Duodenal mucosa (tissue), 2 donors: ENCODE results near the gene SELP.

Source experiments
- H3K27ac ChIP-seq: one replicate; pipeline ENCODE4 v1.7.0; 2013; ENCODE audit warnings: low read depth, low read length
- H3K27me3 ChIP-seq, 2 donors: one replicate each; pipeline ENCODE4 v1.7.0; 2013; ENCODE audit warnings: low read length in 2 of 2, control low read depth in 1 of 2; ENCODE audit not compliant: insufficient read depth in 2 of 2, control insufficient read depth in 1 of 2
- H3K36me3 ChIP-seq, 2 donors: one replicate each; pipeline ENCODE4 v1.7.0; 2013; ENCODE audit warnings: low read length in 2 of 2, control low read depth in 1 of 2; ENCODE audit not compliant: insufficient read depth in 2 of 2, control insufficient read depth in 1 of 2
- H3K4me1 ChIP-seq, 2 donors: one replicate each; pipeline ENCODE4 v1.7.0; 2013; ENCODE audit warnings: low read length in 2 of 2, control low read depth in 1 of 2; ENCODE audit not compliant: insufficient read depth in 2 of 2, control insufficient read depth in 1 of 2
- H3K4me3 ChIP-seq, 2 donors: one replicate each; pipeline ENCODE4 v1.7.0; 2013; ENCODE audit warnings: low read length in 2 of 2, low read depth in 1 of 2
- H3K9ac ChIP-seq, 2 donors: one replicate each; pipeline ENCODE4 v1.7.0; 2013; ENCODE audit warnings: low read length in 2 of 2, low read depth in 1 of 2
- H3K9me3 ChIP-seq, 2 donors: one replicate each; pipeline ENCODE4 v1.7.0; 2013; ENCODE audit warnings: low read length in 2 of 2, control low read depth in 1 of 2; ENCODE audit not compliant: control insufficient read depth in 1 of 2

The SELP gene

GRCh38 chr1:169624122-169624521 lies 5.8 kb downstream of the SELP start:
- no peak overlapping the region for H3K27ac ChIP-seq
- no peaks in the 10 kb centered on the region for H3K36me3 ChIP-seq
- no peaks in the 10 kb centered on the region for H3K9me3 ChIP-seq
- no peaks in the 10 kb centered on the region for H3K4me1 ChIP-seq
- H3K27me3 ChIP-seq = no peaks in the 10 kb centered on the region
- H3K4me3 ChIP-seq = no peak overlapping the region
- H3K9ac ChIP-seq = no peak overlapping the region

DNA sequence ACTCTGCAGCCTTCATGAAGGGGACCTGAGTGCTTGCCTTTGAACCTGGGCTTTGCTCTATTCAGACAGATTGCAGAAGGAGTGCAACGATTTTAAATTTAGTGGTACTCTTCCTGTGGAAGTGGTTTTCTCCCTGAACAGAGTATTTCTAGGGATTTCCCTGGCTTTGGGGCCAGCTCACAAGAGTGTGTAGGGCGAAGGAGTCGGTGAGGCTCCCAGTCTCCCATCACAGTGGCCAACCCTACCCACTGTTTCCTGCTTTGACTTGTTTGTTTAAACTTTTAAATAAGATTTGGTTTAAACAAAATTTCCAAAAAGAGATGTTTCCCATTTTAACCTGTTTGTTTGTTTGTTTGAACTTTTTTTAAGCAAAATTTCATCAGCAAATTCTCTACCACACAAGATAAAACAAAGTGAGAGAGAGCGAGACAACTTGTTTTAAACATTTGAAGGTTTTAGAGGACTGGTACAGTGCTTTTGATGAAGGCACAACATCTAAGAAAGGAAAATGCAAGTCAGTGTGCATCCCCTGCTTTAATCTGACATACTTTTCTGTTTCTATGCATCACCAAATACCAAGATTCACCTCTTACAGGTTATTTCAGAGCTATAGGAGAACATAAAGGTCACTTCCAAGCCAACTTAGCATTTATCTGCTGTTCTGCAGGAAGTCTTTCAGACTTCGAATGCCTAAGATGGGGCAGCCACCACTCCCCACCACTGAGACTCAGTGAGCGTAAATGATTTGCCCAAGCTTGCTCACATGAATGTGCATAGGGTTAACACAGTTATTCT lies 6.6 kb downstream of the SELP start:
- Histone ChIP-seq H3K36me3 (no peaks in the 10 kb centered on the region), H3K4me3 (no peak overlapping the region), H3K27me3 (no peaks in the 10 kb centered on the region), H3K9ac (no peak overlapping the region), H3K9me3 (no peaks in the 10 kb centered on the region), H3K27ac (no peak overlapping the region), H3K4me1 (no peaks in the 10 kb centered on the region)

DNA sequence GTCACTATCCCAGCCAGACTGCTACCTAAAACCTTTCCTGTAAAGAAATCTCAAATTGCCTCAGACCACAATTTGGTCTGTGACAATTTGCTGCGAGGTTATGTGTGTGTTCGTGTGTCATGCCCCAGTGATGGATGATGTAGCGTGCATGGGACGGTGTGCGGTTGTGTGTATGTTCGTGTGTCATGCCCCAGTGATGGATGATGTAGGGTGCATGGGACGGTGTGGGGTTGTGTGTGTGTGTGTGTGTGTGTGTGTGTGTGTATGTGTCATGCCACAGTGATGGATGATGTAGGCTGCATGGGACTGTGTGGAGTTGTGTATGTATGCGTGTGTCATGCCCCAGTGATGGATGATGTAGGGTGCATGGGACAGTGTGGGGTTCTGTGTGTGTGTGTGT lies 9.4 kb downstream of the SELP start:
- Histone ChIP-seq H3K9ac (no peak overlapping the region), H3K36me3 (no peaks in the 10 kb centered on the region), H3K4me3 (no peak overlapping the region)

GRCh38 chr1:169618367-169618766 lies 11.6 kb downstream of the SELP start:
- Histone ChIP-seq H3K4me3 (no peak overlapping the region), H3K27me3 (no peaks in the 10 kb centered on the region), H3K9ac (no peak overlapping the region), H3K9me3 (no peaks in the 10 kb centered on the region), H3K27ac (no peak overlapping the region), H3K4me1 (no peaks in the 10 kb centered on the region), H3K36me3 (no peaks in the 10 kb centered on the region)

More for the DNA sequence above, 9.4 kb downstream of the SELP start:
- H3K9me3 ChIP-seq = no peaks in the 10 kb centered on the region
- H3K27me3 ChIP-seq = no peaks in the 10 kb centered on the region
- no peak overlapping the region for H3K27ac ChIP-seq
- H3K4me1 ChIP-seq = no peaks in the 10 kb centered on the region

- no peaks in the 10 kb centered on the region for H3K36me3 ChIP-seq
- no peaks in the 10 kb centered on the region for H3K9me3 ChIP-seq
- no peak overlapping the region for H3K4me3 ChIP-seq
- H3K9ac ChIP-seq = no peak overlapping the region
- H3K27ac ChIP-seq = no peak overlapping the region
- H3K27me3 ChIP-seq = no peaks in the 10 kb centered on the region
- H3K4me1 ChIP-seq = no peaks in the 10 kb centered on the region
Measured at GRCh38 chr1:169615803-169616202, 14.1 kb downstream of the SELP start.

DNA sequence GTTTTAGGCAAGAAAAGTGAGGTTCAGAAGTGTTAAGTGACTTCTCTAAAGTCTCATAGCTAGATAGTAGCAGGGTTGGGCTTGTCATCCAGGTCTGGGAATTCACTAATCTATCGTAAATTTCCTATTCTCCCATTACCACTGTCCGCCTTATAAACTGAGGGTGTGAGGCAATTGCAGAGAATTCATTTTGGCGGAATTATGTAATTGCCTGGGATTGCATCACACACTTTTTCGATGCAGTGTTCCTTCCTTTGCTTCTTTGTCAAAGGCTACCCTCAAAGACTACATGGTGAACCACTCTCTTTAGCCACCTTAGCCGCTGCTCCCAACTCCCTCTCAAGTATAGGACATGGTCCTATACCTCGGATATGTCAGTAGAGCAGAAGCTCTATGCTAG lies 19.1 kb downstream of the SELP start:
- Histone ChIP-seq H3K4me3 (no peak overlapping the region), H3K4me1 (no peaks in the 10 kb centered on the region), H3K9ac (no peak overlapping the region), H3K9me3 (no peaks in the 10 kb centered on the region), H3K36me3 (no peaks in the 10 kb centered on the region), H3K27ac (no peak overlapping the region), H3K27me3 (peaks cover 0 to 5% of the 10 kb centered on the region in 2 donors)

DNA sequence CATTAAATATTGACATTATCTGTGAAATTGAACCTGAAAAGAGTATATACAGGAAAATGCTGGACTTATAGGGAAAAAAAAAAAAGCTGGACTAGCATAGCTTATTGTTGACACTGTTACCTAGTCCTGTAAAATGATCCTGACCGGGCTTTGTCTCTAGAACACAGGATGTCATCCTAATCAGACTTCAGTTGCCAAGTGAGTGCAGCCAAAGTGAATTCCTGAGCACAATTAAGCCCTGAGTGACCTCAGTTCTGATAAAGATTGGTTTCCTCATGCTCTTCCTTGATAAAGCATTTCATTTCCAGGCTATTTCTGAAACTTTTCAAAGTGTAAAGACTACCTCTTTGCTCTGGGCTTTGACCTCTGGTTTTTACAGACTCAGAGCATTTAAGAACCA lies 19.8 kb downstream of the SELP start:
- Histone ChIP-seq H3K36me3 (no peaks in the 10 kb centered on the region), H3K4me3 (no peak overlapping the region), H3K9me3 (no peaks in the 10 kb centered on the region), H3K9ac (no peak overlapping the region), H3K4me1 (peaks cover 0 to 2% of the 10 kb centered on the region in 2 donors), H3K27me3 (peaks cover 0 to 5% of the 10 kb centered on the region in 2 donors), H3K27ac (no peak overlapping the region)

GRCh38 chr1:169608226-169608625 lies 21.7 kb downstream of the SELP start:
- H3K36me3 ChIP-seq = no peaks in the 10 kb centered on the region
- peaks cover 0 to 5% of the 10 kb centered on the region in 2 donors for H3K27me3 ChIP-seq
- H3K9ac ChIP-seq = no peak overlapping the region

DNA sequence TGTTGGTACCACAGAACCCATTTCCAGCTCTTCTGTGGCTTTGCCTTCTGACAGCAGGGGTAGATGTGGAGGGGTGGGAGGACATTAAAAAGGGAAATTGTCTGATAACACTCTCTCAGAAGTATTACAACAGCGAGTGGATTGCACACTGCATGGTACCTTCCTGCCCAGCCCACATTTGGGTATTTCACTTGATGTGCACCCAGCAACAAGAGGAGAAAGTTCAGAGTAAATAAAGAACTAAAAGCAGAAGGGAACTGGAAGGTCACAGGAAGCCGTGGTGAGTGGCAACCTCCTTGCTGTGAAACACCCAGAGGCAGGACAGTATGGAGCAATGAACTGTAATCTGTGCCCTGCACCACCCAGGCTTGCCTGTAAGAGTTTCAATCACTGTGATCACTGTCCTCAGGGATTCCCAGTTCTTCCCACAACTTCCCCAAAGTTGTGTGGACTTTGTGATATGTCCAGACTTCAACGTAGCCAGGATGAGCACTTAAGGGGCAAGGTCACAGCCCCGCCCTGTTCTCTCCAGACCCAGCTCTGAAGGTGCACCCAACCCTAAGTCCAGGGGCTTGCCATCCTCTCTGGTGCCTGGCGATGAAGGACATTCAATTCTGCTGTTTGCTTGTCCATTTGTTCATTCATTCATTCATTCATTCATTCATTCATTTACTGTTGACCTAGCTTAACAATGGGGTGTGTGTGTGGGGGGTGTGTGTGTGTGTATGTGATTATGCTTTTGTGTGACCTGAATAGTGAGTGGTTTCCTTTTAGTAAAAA lies 25.0 kb downstream of the SELP start:
- no peaks in the 10 kb centered on the region for H3K9me3 ChIP-seq
- H3K27ac ChIP-seq = no peak overlapping the region
- H3K4me1 ChIP-seq = peaks cover 0 to 4% of the 10 kb centered on the region in 2 donors
- no peak overlapping the region for H3K4me3 ChIP-seq
- no peak overlapping the region for H3K9ac ChIP-seq
- H3K27me3 ChIP-seq = peaks cover 0 to 5% of the 10 kb centered on the region in 2 donors
- no peaks in the 10 kb centered on the region for H3K36me3 ChIP-seq

More at GRCh38 chr1:169608226-169608625, 21.7 kb downstream of the SELP start:
- Histone ChIP-seq H3K4me1 (peaks cover 0 to 4% of the 10 kb centered on the region in 2 donors), H3K4me3 (no peak overlapping the region), H3K27ac (no peak overlapping the region), H3K9me3 (no peaks in the 10 kb centered on the region)

- H3K4me3 ChIP-seq = no peak overlapping the region
- no peaks in the 10 kb centered on the region for H3K9me3 ChIP-seq
- H3K36me3 ChIP-seq = no peaks in the 10 kb centered on the region
- H3K27me3 ChIP-seq = no peaks in the 10 kb centered on the region
- H3K27ac ChIP-seq = no peak overlapping the region
- no peak overlapping the region for H3K9ac ChIP-seq
- H3K4me1 ChIP-seq = peaks cover 0 to 4% of the 10 kb centered on the region in 2 donors
Measured at GRCh38 chr1:169601096-169601881, 28.6 kb downstream of the SELP start.
